ENCODE measurements around the gene CNTN4.
"Not testable (repeated sequence)": the region's sequence is repeated elsewhere in the genome, so short reads cannot be mapped to it uniquely, and the experiment has no call there.

The CNTN4 gene

DNA sequence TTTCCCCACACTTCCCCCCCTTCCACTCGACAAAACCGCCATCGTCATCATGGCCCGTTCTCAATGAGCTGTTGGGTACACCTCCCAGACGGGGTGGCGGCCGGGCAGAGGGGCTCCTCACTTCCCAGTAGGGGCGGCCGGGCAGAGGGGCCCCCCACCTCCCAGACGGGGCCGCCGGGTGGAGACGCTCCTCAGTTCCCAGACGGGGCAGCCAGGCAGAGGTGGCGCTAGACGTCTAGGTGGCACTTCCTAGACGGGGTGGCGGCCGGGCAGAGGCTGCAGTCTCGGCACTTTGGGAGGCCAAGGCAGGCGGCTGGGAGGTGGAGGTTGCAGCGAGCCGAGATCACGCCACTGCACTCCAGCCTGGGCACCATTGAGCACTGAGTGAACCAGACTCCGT lies 818.0 kb downstream of the CNTN4 start:
- DNase-seq (ENCODE audit: low spot score), result not testable (repeated sequence)

DNA sequence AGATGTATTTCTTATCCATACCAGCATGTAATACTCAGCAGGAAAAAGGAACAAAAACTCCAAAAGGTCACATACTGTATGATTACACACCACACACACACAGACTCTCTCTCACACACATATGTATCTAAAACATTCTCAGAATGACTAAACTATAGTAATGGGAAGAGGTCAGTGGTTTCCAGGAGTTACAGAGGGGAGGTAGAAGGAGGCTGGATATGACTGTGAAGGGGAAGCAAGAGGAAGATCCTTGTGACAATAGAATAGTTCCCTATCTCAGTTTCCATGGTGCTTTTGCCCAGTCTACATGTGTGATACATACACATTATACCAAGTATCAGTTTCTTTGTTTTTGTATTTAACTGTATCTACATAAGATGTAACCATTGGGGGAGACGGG lies 821.4 kb downstream of the CNTN4 start:
- no peak for DNase-seq (ENCODE audit: low spot score)

DNA sequence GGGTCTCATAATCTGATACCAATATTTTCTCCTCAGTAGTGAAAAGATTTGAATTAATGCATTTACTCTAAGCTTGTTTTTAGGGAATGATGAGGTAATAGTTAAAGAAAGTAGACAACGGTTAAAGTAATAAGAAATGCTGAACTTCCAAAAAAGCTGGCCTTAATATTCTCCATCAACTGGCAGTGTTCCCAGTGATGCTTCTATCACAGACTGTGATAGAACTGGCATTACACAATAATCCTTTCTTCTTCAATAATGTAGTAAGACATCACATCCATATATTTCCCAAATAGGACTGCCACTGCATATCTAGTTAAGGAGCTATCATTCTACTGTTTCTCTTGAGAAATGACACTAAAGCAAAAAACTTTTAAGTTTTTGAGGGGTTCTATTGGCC lies 822.8 kb downstream of the CNTN4 start:
- DNase-seq (ENCODE audit: low spot score), result no peak

DNA sequence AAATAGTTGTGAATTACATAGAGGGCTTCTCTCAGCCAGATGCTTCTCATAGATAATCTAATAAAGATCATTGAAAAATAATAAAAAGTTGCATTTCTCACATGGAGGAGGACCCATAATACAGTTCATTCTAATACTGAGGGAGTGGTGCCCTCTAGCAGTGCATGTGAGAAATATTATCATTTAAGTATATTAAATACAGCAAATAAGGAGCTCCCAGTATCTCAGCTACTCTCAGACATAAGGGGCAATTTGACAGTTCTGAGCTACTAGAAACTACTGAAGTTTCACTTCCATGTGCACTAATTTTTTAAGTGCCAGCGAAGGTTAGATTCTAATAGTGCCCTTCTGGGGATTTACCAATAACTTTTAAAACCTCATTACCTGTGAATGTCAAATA lies 823.2 kb downstream of the CNTN4 start:
- no peak for DNase-seq (ENCODE audit: low spot score)

DNA sequence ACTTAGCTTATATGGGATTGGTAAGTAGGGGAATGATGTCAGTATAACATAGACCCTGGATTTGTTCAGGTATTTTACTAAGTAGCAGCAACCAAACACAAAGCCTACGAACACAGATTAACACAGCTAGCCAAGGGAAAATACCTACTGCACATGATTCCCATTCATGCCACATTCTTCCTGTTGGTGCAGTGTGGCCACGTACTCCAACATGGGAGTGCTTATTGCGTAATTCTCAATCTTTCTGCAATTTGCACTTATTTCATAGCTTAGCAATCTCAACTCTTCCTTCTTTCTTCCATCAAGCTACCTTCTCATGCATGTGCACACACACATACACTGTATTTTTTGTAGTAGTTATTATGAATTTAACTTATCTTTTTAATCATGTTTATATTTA lies 824.7 kb downstream of the CNTN4 start:
- DNase-seq (ENCODE audit: low spot score), result no peak

DNA sequence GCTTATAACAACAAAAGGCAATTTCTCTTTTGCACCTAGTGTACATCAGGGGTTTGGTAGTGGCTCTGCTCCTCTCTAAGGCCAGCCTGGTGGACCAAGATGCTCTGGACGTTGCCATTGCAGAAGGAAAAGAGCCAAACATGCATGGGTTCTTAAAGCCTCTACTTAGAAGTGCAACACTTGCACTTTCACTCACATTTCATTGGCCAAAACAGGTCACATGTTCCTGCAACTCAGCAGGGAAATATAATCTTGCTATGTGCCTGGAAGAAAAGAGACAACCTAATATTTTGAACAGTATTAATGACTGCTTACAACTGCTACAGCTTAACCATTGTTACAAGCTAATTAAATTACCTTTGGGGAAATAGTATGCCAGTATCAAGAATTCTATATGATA lies 828.6 kb downstream of the CNTN4 start:
- DNase-seq (ENCODE audit: low spot score), result no peak

DNA sequence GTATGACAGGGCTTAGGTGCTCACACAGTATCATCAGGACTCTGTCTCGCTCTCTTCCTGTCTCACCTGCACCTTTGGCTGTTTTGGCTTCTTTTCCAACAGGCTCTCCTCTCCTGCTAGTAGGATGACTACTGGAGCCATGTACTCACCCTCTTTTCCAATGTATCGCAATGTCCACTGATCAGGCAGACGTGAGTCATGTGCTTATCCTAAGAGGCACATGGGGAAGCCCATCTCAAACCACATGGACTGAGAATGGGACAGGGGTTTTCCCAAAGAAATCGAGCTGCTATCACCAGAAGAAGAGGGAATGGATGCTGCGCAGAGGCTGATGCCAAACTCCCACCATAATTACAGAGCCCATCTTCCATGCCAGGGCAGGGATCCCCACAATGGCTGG lies 830.9 kb downstream of the CNTN4 start:
- no peak for DNase-seq (ENCODE audit: low spot score)

DNA sequence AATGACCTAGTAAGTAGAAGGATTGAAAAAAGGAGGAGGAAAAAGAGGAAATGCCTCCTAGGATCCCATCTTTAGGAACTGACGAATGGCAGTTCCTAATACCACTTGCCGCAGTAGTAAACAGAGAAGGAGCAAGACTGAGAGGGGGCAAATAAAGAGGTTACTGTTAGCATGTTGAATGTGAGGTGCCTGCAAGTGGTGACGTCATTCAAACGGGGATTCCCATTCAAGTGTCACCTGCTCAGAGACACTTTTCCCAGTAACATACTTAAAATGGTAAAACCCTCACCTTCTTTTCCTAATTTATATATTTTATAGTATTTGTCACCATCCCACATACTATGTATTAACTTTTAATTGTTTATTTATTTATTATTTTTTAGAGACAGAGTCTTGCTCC lies 832.6 kb downstream of the CNTN4 start:
- no peak for DNase-seq (ENCODE audit: low spot score)

DNA sequence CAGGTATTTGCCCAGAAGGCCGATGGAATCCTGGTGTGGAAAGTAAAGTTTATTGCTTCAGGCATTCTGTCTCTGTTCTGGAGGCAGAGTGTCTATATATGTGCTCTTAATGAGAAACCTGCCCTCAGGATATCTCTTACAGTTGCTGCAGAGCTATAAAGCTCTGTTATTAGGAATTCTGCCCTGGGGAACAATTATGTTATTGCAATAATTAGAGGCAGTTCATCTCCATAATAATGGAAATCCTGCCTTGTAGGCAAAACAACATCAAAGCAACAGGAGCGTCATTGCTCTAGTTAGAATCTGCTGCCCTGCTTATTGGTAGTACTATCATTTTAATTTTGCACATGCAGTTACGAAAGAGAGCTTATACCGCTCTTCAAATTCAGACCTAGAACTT lies 835.9 kb downstream of the CNTN4 start:
- DNase-seq (ENCODE audit: low spot score), result no peak

DNA sequence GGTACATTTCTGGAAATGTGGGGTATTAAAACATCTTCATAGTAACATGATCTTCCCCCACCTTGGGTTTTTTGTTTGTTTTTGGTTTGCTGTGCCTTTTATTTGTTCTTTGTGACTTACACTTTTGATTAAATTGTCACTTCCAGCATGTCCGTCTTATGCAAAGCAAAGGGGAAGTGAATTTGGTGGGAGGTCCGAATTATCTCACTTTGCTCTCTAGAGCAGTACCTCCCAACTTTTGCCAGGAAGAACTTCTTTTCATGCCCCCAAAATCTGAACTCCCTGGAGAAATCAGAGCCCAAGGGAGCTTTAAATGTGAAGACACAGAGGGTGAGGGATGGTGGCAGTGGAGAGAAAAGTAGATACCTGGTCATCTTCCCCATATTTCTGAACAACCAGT lies 838.4 kb downstream of the CNTN4 start:
- no peak for DNase-seq (ENCODE audit: low spot score)

DNA sequence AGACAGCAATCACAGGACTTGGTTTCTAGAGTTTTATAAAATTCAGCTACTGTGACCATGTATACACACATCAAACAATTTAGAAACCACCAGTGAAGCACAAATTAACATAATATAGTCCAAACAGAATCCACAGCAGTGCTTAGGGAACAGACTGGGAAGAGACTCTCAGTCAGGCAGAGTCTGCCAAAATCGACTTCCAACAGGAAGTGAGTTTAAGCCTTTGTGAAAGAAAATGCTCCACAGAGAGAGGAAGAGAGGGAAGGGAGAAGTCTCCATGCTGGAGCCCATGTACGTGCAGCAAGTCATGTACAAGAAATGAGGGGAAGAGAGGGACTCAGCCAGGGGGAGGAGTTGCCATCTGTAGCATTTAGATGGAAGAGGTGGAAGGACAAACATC lies 838.9 kb downstream of the CNTN4 start:
- no peak for DNase-seq (ENCODE audit: low spot score)

DNA sequence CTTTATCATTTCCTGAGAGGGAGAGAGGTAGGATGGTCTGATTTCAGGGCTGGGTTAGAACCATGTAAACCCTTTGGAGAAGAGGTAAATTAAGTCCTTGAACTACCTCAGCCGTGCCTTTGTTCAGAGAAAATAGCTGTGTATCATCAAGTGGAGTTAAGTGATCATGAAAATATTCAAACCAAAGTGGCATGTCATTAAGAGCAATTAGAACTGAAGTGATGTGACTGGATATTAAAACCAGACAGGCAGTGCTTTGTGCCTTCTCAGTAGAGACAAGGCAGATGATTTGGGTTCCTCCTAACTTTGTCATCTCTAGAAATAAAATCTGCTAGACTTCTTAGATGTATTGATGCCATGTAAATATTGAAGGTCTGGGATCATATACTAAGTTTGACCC lies 840.0 kb downstream of the CNTN4 start:
- no peak for DNase-seq (ENCODE audit: low spot score)

DNA sequence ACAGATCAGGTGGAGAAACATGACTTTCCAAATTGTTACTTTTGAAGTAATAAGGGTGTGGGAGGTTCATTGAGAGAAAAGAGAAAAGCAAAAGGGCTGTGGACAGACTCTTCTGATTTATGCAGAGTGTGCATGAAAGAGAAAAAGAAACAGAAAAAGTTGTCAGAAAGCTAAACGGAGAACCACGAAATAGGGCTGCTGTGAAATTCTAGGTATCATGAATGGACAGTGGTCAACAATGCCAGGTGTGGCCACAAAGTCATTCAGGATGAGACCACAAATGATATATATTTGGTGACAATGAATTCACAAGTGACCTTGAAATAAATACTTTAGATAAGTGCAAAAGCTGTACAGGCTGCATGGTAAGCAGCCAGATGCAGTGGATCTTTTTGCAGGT lies 841.4 kb downstream of the CNTN4 start:
- no peak for DNase-seq (ENCODE audit: low spot score)

DNA sequence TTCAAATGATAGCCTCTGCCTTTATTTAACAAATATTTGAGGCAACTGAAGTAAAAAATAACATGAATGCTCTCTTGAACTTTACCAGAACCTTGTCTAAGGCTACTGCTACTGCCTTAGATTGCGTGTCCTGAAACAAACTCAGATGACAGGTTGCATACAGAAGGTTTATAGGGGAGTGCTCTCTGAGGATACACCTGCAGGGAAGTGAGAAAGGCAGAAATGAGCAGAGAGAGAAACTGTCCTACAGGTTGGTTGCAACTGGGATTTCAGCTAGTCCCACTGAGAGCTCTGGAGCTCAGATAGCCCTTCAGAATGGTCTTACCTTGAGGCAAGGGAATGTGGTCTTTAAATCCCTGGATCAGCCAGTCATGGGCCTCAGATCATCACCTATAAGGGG lies 846.0 kb downstream of the CNTN4 start:
- no peak for DNase-seq (ENCODE audit: low spot score)

DNA sequence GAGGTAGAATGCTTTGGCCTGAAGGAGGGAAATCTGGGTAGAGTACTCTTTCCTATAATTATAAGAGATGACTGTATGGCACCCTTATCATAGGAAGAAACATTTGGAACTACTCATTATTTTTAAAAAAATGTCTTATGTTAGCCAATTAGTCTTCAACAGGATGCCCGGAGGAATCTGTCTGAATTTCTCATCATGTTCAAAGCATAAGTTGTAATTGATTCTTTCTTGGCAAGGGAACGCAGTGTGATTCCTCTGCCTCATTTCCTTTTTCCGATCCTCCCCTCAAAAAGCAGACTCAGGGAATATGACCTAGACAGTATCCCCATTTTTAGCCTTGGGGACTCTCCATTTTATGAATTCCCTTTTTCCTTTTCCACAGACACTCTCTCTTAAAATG lies 846.5 kb downstream of the CNTN4 start:
- no peak for DNase-seq (ENCODE audit: low spot score)

DNA sequence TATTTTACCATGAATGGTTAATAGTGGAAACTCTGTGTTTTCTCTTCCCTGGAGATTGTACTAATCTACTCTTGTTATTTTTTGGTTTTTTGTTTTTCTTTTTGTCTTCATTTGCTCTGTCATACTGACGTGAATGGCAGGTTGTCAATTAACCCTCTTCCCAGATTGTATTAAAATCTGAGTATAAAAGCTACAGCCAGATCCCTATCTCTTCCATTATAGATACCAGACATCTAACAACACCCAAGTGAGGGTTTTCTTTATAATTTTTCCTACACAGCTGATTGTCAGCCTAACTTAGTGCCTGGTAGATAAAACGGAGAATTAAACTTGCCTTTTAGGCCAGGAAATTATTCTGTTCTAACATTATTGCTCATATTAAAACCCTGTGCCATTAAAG lies 848.9 kb downstream of the CNTN4 start:
- DNase-seq (ENCODE audit: low spot score), result no peak

DNA sequence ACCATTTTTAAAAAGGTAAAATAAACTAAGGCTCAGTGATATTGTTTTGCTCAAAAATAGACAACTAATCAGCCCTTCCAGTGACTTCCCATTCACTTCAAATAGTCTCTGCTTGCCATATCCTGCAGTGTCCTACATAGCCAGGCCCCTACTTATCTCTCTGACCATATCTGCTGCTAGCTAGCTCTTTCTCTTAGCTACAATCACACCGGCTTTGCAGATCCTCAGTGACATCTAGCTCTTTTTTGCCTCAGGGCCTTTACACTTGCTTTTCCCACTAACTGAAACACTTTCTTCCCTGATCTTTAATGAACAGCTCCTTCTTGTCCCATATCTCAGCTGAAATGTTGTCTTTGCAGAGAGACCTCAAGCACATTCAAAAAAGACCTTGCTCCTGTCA lies 850.2 kb downstream of the CNTN4 start:
- DNase-seq (ENCODE audit: low spot score), result no peak

DNA sequence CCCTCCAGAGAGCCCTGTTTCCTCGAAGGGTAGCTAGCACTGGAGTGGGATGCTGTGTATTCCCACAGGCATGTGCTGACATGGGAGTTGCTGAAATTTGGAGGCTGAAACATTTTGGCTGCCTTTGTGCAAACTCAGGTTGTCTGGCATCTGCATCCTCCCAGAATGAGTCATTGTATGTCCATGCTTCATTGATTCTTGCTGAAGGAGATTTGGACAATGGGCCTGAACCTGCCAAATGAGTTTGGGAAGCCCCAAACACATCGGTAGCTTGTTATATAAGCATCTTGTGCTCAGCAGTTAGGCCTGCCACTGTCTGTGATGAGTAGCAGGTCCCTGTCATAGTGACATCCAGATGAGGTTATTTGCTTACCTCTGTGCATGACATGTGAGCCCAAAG lies 851.5 kb downstream of the CNTN4 start:
- DNase-seq (ENCODE audit: low spot score), result no peak

DNA sequence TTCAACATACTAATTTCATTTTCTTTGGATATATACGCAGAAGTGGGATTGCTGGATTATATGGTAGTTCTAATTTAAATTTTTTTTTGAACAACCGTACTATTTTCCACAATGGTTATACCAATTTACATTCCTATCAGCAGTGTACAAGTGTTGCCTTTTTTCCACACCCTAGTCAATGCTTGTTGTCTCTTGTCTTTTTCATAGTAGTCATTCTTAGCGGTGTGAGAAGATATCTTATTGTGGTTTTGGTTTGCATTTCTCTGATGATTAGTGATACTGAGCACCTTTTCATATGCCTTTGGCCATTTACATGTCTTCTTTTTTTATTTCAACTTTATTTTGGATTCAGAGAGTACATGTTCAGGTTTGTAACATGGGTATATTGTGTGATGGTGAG lies 858.4 kb downstream of the CNTN4 start:
- DNase-seq (ENCODE audit: low spot score), result no peak

DNA sequence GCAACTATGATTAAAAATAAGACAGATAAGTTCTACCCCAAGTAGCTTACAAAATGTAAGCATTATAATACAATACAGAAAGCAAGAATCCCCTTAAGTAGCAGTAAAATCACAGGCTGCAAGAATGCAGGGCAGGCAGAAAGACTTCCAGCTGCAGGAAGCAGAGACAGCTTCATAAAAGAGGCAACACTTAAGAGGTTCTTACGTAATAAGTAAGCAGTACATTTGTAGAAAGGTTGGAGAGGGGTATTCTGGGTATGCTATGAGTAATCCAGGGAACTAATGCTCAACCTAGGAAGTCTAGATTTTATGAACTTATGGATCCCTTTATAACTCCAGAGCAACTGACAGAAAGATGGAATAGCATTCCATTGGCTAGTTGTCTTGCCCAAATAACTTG lies 859.9 kb downstream of the CNTN4 start:
- no peak for DNase-seq (ENCODE audit: low spot score)

DNA sequence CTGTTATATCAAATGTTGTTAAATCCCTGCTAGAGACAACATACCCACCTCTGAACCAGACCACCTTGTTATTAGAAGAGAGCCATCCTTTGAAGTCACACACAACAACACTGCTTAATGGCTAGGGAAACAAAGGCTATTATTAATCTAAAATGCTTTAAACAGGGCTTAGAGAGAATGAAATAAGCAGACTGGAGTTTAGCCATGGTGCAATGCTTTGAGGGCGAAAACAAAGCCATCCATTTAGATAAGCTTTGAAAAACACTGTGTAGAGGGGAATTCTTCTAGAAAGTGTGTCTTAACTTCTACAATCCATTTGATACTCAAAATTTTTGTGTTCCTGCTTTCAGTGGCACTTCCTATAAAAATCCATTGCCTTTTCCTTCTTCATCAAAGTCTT lies 862.9 kb downstream of the CNTN4 start:
- DNase-seq (ENCODE audit: low spot score), result no peak

DNA sequence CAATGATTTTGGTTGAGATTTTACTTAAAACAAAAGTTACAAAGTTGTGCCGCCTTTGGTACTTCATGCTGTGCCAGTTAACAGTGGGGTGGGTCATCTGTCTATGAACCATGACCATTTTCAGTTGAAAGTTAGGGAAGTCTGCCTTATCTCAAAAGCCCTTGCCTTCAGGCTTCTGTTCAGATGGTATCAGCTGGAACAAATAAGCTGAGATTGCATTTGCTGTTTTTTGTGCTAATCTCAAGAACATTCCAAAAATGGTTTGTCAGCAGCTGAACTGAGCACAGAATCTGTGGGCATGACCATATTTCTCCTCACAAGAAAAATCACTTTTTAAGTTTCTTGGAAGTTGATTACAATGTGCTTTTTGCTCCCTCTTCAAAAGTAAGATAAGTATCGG lies 869.2 kb downstream of the CNTN4 start:
- DNase-seq (ENCODE audit: low spot score), result no peak

DNA sequence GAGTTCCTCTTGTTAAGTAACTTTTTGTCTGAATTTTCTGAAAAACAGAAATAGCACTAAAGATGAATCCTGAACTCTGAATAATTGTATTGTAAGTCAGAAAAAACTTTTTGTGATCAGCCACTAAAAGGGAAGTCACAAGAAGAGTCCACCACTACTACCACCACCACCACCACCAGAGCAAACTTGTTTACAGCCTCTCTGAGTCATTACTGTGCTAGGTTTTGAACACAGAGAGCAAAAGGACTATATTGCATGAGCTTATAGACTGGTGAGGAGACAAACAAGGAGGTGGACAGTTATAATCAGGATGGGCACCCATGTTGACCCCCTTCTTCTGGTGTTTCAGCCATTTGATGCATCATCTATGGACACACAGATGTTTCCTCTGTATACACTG lies 869.8 kb downstream of the CNTN4 start:
- DNase-seq (ENCODE audit: low spot score), result no peak

DNA sequence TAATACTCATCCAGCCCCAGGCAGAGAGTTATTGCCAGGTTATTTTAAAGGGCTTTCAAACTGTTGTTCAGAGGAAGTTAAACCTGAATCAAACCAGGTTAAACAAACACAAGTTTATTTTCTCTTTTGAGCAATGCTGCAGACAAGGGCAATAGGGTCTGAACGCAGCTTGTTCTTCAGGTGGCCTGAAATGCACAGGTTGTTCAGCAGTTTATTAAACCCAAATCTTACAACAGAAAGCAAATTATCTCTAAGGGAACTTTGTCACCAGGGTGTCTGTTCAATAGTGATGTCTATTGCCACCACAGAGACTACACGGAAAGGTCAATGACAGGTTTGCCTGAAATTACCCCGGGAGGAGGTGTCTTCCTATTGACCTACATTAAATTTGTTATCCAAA lies 877.5 kb downstream of the CNTN4 start:
- no peak for DNase-seq (ENCODE audit: low spot score)

DNA sequence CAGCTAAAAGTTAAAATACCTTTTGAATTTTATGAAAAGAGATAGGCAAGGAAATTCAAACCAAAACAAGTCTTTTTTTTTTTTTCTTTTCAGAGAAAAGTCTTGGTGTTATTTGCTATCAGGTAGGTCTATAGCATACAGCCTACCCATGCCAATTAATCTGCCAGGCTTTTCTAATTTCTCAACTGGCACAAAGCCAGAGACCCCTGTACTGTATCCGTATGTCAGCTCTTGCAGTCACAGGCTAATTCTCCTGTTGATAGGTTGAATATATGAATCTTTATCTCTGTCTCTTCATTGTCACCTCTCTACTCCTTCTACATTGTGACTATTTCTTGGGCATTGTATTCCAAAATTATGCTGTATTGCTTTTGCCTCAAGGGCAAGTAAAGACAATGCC lies 878.1 kb downstream of the CNTN4 start:
- no peak for DNase-seq (ENCODE audit: low spot score)
